K562 (cell line): ENCODE measurements around the gene ACER3. TPM values are rescaled to one million over a fixed set of nuclear protein-coding genes. Genes with fewer than 3 reads are reported as not detected.
A peak's percentile ranks its signal among the peaks of the same experiment; 100 is the strongest.

ENCODE experiments used
- CREBBP ChIP-seq: IDR thresholded peaks from one replicate; pipeline ENCODE4 v1.6.1; 2012; ENCODE audit warnings: low read depth, mild to moderate bottlenecking, control low read depth, inconsistent platforms, low read length
- ELF1 ChIP-seq: fragments of 200-800 bp; sonication (Bioruptor generic); IDR thresholded peaks from 2 replicates; pipeline ENCODE4 v1.6.1; 2016; ENCODE audit warnings: missing genetic modification characterization, missing compliant biosample characterization
- HDAC3 ChIP-seq: fragments of 450-650 bp; IDR thresholded peaks from 2 replicates; pipeline ENCODE4 v1.6.1; 2018; ENCODE audit warnings: borderline replicate concordance, mild to moderate bottlenecking, moderate library complexity; ENCODE audit not compliant: partially characterized antibody
- KLF10 ChIP-seq: fragments of 250-450 bp; sonication (Bioruptor Pico); IDR thresholded peaks from 2 replicates; pipeline ENCODE4 v1.6.1; 2021; ENCODE audit warnings: matching md5 sums
- MTF1 ChIP-seq: fragments of 250-450 bp; sonication (Bioruptor Pico); IDR thresholded peaks from 2 replicates; pipeline ENCODE4 v1.9.0; 2021; ENCODE audit warnings: moderate library complexity, mild to moderate bottlenecking, inconsistent platforms, borderline replicate concordance
- NFE2L1 ChIP-seq: fragments of 450-650 bp; IDR thresholded peaks from 2 replicates; pipeline ENCODE4 v1.6.1; 2016; ENCODE audit warnings: missing genetic modification characterization, low read depth, mild to moderate bottlenecking, missing compliant biosample characterization, moderate library complexity, borderline replicate concordance
- PTRF ChIP-seq: fragments of 450-650 bp; IDR thresholded peaks from 2 replicates; pipeline ENCODE4 v1.6.1; 2016; ENCODE audit warnings: mild to moderate bottlenecking, missing genetic modification characterization, missing compliant biosample characterization
- RB1 ChIP-seq: fragments of 450-650 bp; IDR thresholded peaks from 2 replicates; pipeline ENCODE4 v1.6.1; 2017; ENCODE audit warnings: low read depth, mild to moderate bottlenecking
- RFX5 ChIP-seq: IDR thresholded peaks from 2 replicates; pipeline ENCODE4 v1.6.1; 2011; ENCODE audit warnings: low read depth, mild to moderate bottlenecking, improper control_type of control experiment, low read length
- RUNX1 ChIP-seq: sonication (generic); IDR thresholded peaks from 2 replicates; pipeline ENCODE4 v1.6.1; 2016; ENCODE audit warnings: antibody characterized with exemption, low read depth
- SETDB1 ChIP-seq: IDR thresholded peaks from one replicate; pipeline ENCODE4 v1.6.1; 2012; ENCODE audit warnings: low read length, control low read depth, inconsistent platforms
- SP1 ChIP-seq: sonication (generic); formaldehyde crosslinking; IDR thresholded peaks from 2 replicates; pipeline ENCODE4 v1.8.1; 2022; ENCODE audit warnings: mild to moderate bottlenecking, missing genetic modification reagents
- STAG1 ChIP-seq: sonication (generic); formaldehyde crosslinking; IDR thresholded peaks from 2 replicates; pipeline ENCODE4 v1.5.0; 2020; ENCODE audit warnings: missing genetic modification reagents, borderline replicate concordance
- TGIF2 ChIP-seq: sonication (generic); formaldehyde crosslinking; IDR thresholded peaks from 2 replicates; pipeline ENCODE4 v1.8.1; 2022; ENCODE audit warnings: mild to moderate bottlenecking, missing genetic modification reagents, moderate library complexity
- ZNF12 ChIP-seq: sonication (generic); formaldehyde crosslinking; IDR thresholded peaks from 2 replicates; pipeline ENCODE4 v1.4.0; 2020; ENCODE audit warnings: mild to moderate bottlenecking, missing genetic modification reagents
- ZNF23 ChIP-seq: fragments of 250-450 bp; sonication (Bioruptor Pico); IDR thresholded peaks from 2 replicates; pipeline ENCODE4 v1.4.0; 2020; ENCODE audit warnings: mild to moderate bottlenecking
- ZNF57 ChIP-seq: fragments of 450-650 bp; formaldehyde crosslinking; IDR thresholded peaks from 2 replicates; pipeline ENCODE4 v1.4.0; 2020; ENCODE audit warnings: mild to moderate bottlenecking, moderate library complexity
- polyA plus RNA-seq, 8 experiments: library from polyadenylated mRNA; depleted of rRNA in 4 of 8; stranded (reverse) in 5 of 8; unstranded in 3 of 8; fragments of >200 nt; fragmentation: Nextera tagmentation in 2 of 8; fragmentation: Illumina TruSeq in 1 of 8; extraction: Ambion mirVana in 2 of 8; extraction: Trizol in 1 of 8; gene quantifications; 2 replicates each; pipeline versions ENCODE4 v1.2.1 to v1.2.3, GENCODE V29; 2011 to 2014; ENCODE audit warnings: inconsistent platforms in 1 of 8, missing spikeins in 1 of 8
- total RNA-seq, 7 experiments: library from RNA; depleted of rRNA in 6 of 7; stranded (reverse); fragments of >200 nt in 6 of 7; fragmentation: Illumina TruSeq in 2 of 7; extraction: Trizol in 2 of 7; gene quantifications; 2 replicates each; pipeline versions ENCODE4 v1.2.1 to v1.2.3, GENCODE V29; 2011 to 2021; ENCODE audit warnings: low replicate concordance in 1 of 7
- TF ChIP-seq, protein P1 (sequence below): fragments of 450-650 bp; formaldehyde crosslinking; IDR thresholded peaks from 2 replicates; pipeline ENCODE4 v1.4.0; 2020; ENCODE audit warnings: mild to moderate bottlenecking
- TF ChIP-seq, protein P2 (sequence below): IDR thresholded peaks from 2 replicates; pipeline ENCODE4 v1.6.1; 2016; ENCODE audit warnings: missing genetic modification characterization, missing compliant biosample characterization
- TF ChIP-seq, protein P3 (sequence below): fragments of 250-450 bp; sonication (Bioruptor Pico); IDR thresholded peaks from 2 replicates; pipeline ENCODE4 v1.9.0; 2021; ENCODE audit warnings: mild to moderate bottlenecking
- TF ChIP-seq, protein P4 (sequence below): fragments of 450-650 bp; formaldehyde crosslinking; IDR thresholded peaks from 2 replicates; pipeline ENCODE4 v1.4.0; 2022; ENCODE audit warnings: missing genetic modification characterization
- TF ChIP-seq, protein P5 (sequence below): fragments of 250-450 bp; sonication (Bioruptor Pico); IDR thresholded peaks from 2 replicates; pipeline ENCODE4 v1.5.0; 2020; ENCODE audit warnings: mild to moderate bottlenecking, borderline replicate concordance

The ACER3 gene
- total and polyA plus RNA-seq, 9 of the 15 experiments (the other 6 are each of a cell fraction or from before 2014, with no cell fraction given): 2.0 to 23.8 (median 9.5) TPM

GRCh38 chr11:76860539-76861475 lies at the start of gene ACER3 (continued):
- TF ChIP-seq KLF10 (CRISPR knock-in tag): no peak
- no peak for TF ChIP-seq NFE2L1
- no peak for TF ChIP-seq HDAC3
- no peak for TF ChIP-seq RFX5
- TF ChIP-seq, protein P1, sequence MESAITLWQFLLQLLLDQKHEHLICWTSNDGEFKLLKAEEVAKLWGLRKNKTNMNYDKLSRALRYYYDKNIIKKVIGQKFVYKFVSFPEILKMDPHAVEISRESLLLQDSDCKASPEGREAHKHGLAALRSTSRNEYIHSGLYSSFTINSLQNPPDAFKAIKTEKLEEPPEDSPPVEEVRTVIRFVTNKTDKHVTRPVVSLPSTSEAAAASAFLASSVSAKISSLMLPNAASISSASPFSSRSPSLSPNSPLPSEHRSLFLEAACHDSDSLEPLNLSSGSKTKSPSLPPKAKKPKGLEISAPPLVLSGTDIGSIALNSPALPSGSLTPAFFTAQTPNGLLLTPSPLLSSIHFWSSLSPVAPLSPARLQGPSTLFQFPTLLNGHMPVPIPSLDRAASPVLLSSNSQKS (CRISPR knock-in tag): no peak
- no peak for TF ChIP-seq SETDB1
- TF ChIP-seq, protein P2, sequence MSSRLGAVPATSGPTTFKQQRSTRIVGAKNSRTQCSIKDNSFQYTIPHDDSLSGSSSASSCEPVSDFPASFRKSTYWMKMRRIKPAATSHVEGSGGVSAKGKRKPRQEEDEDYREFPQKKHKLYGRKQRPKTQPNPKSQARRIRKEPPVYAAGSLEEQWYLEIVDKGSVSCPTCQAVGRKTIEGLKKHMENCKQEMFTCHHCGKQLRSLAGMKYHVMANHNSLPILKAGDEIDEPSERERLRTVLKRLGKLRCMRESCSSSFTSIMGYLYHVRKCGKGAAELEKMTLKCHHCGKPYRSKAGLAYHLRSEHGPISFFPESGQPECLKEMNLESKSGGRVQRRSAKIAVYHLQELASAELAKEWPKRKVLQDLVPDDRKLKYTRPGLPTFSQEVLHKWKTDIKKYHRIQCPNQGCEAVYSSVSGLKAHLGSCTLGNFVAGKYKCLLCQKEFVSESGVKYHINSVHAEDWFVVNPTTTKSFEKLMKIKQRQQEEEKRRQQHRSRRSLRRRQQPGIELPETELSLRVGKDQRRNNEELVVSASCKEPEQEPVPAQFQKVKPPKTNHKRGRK (tag): no peak
- 0 out of 2 replicates have a peak, but pooled peaks have one; percentile 38 for TF ChIP-seq RUNX1
- TF ChIP-seq CREBBP: no peak
- peak; percentile 91 for TF ChIP-seq RB1
- no peak for TF ChIP-seq PTRF (tag)
- TF ChIP-seq STAG1 (CRISPR knock-in tag): no peak
- TF ChIP-seq MTF1: no peak
- TF ChIP-seq, protein P3, sequence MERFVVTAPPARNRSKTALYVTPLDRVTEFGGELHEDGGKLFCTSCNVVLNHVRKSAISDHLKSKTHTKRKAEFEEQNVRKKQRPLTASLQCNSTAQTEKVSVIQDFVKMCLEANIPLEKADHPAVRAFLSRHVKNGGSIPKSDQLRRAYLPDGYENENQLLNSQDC (CRISPR knock-in tag): no peak; the same call in 1 of the 2 replicates
- no peak for TF ChIP-seq TGIF2 (CRISPR knock-in tag)
- TF ChIP-seq ZNF12 (CRISPR knock-in tag): no peak
- TF ChIP-seq, protein P4, sequence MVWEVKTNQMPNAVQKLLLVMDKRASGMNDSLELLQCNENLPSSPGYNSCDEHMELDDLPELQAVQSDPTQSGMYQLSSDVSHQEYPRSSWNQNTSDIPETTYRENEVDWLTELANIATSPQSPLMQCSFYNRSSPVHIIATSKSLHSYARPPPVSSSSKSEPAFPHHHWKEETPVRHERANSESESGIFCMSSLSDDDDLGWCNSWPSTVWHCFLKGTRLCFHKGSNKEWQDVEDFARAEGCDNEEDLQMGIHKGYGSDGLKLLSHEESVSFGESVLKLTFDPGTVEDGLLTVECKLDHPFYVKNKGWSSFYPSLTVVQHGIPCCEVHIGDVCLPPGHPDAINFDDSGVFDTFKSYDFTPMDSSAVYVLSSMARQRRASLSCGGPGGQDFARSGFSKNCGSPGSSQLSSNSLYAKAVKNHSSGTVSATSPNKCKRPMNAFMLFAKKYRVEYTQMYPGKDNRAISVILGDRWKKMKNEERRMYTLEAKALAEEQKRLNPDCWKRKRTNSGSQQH: no peak
- TF ChIP-seq, protein P5, sequence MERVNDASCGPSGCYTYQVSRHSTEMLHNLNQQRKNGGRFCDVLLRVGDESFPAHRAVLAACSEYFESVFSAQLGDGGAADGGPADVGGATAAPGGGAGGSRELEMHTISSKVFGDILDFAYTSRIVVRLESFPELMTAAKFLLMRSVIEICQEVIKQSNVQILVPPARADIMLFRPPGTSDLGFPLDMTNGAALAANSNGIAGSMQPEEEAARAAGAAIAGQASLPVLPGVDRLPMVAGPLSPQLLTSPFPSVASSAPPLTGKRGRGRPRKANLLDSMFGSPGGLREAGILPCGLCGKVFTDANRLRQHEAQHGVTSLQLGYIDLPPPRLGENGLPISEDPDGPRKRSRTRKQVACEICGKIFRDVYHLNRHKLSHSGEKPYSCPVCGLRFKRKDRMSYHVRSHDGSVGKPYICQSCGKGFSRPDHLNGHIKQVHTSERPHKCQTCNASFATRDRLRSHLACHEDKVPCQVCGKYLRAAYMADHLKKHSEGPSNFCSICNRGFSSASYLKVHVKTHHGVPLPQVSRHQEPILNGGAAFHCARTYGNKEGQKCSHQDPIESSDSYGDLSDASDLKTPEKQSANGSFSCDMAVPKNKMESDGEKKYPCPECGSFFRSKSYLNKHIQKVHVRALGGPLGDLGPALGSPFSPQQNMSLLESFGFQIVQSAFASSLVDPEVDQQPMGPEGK (CRISPR knock-in tag): no peak
- peak; percentile 40; the same call in 1 of the 2 replicates for TF ChIP-seq SP1
- no peak for TF ChIP-seq ZNF57
- no peak for TF ChIP-seq ZNF23 (CRISPR knock-in tag)
- TF ChIP-seq ELF1 (tag): peak; percentile 89
